Pancreas (tissue), 10 donors: ENCODE measurements around the gene ARFGAP1. TPM values are rescaled to one million over a fixed set of nuclear protein-coding genes. Genes with fewer than 3 reads are reported as not detected.

ENCODE experiments used
- ATAC-seq, 4 donors: fragments of 200-7000 bp; cut with Tn5 transposase; one replicate each; pipeline versions ENCODE4 v1.8.0 to v1.9.1; 2020; ENCODE audit warnings: mild to moderate bottlenecking in 4 of 4, moderate library complexity in 4 of 4
- DNase-seq, 6 donors: peaks; one replicate each; pipeline ENCODE4 v3.0.0-alpha.2; 2020
- FAIRE-seq: peaks from 2 replicates; lab custom pipeline; 2012; peaks lifted over from hg19 to GRCh38; lab: Jason Lieb, UNC
- H3K27ac ChIP-seq, 4 donors: fragments of 200-600 bp; sonication (generic); 1 replicate in 3 of 4; 2 replicates in 1 of 4; pipeline versions ENCODE4 v1.5.0 to v1.8.0; 2020
- H3K27me3 ChIP-seq, 4 donors: fragments of 200-600 bp; one replicate each; pipeline ENCODE4 v1.8.0; 2021
- H3K36me3 ChIP-seq, 3 donors: fragments of 200-600 bp; sonication (generic) in 1 of 3; one replicate each; pipeline versions ENCODE4 v1.5.0 to v1.8.0; 2020 to 2021
- H3K4me1 ChIP-seq, 3 donors: fragments of 200-600 bp; one replicate each; pipeline ENCODE4 v1.8.0; 2021
- H3K4me3 ChIP-seq, 4 donors: fragments of 200-600 bp; sonication (generic) in 2 of 4; one replicate each; pipeline versions ENCODE4 v1.5.0 to v1.8.0; 2020 to 2021
- H3K9me3 ChIP-seq, 4 donors: fragments of 200-600 bp; one replicate each; pipeline ENCODE4 v1.8.0; 2021
- CTCF ChIP-seq, 4 donors: fragments of 200-600 bp; sonication (generic) in 3 of 4; IDR thresholded peaks; one replicate each; pipeline versions ENCODE4 v1.5.0 to v1.8.0; 2021; ENCODE audit warnings: antibody characterized with exemption in 4 of 4
- WGBS, 2 donors: extraction: QIAGEN DNeasy Blood & Tissue Kit; methylation state at CpG; one replicate each; pipeline ENCODE4 v1.1.7; 2013; 5-methylcytosine and 5-hydroxymethylcytosine counted together
- intact Hi-C, 3 donors: fragments of 100-400 bp; cut with DNase I; formaldehyde crosslinking; loops; one replicate each; pipeline versions ENCODE4 v1.11.1 to v1.14.2; 2022
- polyA plus RNA-seq, 2 donors: library from polyadenylated mRNA; stranded (reverse); fragments of 200-250 nt; gene quantifications; one replicate each; pipeline ENCODE4 v1.2.3, GENCODE V29; 2013
- total RNA-seq, 6 donors: library from RNA; stranded (reverse); fragmentation: NEBNext Ultra II Directional in 4 of 6; extraction: Animal tissue kit (Norgen Biotek cat#: 25700) in 4 of 6; gene quantifications; one replicate each; pipeline versions ENCODE4 v1.2.1 to v1.2.4, GENCODE V29; 2021 to 2023
- donor health status: healthy with polysubstance abuse.
- donor health status: DM: no; HTN: no; CAD: no; lungs with moderate emphysema.
- donor health status: DM: no; HTN: no; CAD: no.
- donor health status: control.
- donor health status: control.
- donor health status: Bipolar disorder and iron deficiency.
- donor health status: DM: yes; HTN: yes; CAD: no.
- donor health status: DM: no; HTN: no; CAD: no.
- donor health status: DM: no; HTN: no; CAD: no.
- donor health status: DM: yes; HTN: yes; CAD: no.

ARFGAP1 gene
- total and polyA plus RNA-seq, 8 donors, result 34.0 to 251 (median 53.3) TPM

- Histone ChIP-seq H3K36me3 (peaks cover 0 to 40% (median 3%) of the 10 kb centered on the region in 3 donors), H3K27ac (no peak overlapping the region), H3K4me1 (no peaks in the 10 kb centered on the region), H3K27me3 (no peaks in the 10 kb centered on the region), H3K4me3 (no peak overlapping the region), H3K9me3 (no peaks in the 10 kb centered on the region)
- intact Hi-C loops, result no loop called here
- 93 to 94% methylated on average over 44 of the region's 44 CpGs for WGBS, 2 donors
- DNase-seq, result peak in 2 of 6 donors; percentile 19 to 66
- TF ChIP-seq CTCF (IDR thresholded peaks at IDR 0.05), result no peak
- no peak for FAIRE-seq
- ATAC-seq, result no peak
These were observed 13.3 kb downstream of the ARFGAP1 start for GRCh38 chr20:63285636-63286615.

- no peak for ATAC-seq
- DNase-seq, result peak in 2 of 6 donors; percentile 18 to 57
- WGBS, 2 donors, result 90% methylated on average over 23 of the region's 23 CpGs
- TF ChIP-seq CTCF (IDR thresholded peaks at IDR 0.05), result no peak
- FAIRE-seq, result no peak
- H3K36me3 ChIP-seq, result peaks cover 0 to 40% (median 3%) of the 10 kb centered on the region in 3 donors
- H3K4me3 ChIP-seq, result no peak overlapping the region
- H3K4me1 ChIP-seq, result no peaks in the 10 kb centered on the region
- H3K27me3 ChIP-seq, result no peaks in the 10 kb centered on the region
- no peaks in the 10 kb centered on the region for H3K9me3 ChIP-seq
- intact Hi-C loops, result no loop called here
- H3K27ac ChIP-seq, result no peak overlapping the region
These were observed 14.4 kb downstream of the ARFGAP1 start for GRCh38 chr20:63286781-63287696.

GRCh38 chr20:63287697-63288580 is 15.3 kb downstream of the ARFGAP1 start:
- H3K27me3 ChIP-seq, result no peaks in the 10 kb centered on the region
- peak in 2 of 6 donors; percentile 31 to 74 for DNase-seq
- H3K36me3 ChIP-seq, result peaks cover 0 to 34% (median 3%) of the 10 kb centered on the region in 3 donors

More at GRCh38 chr20:63287697-63288580, 15.3 kb downstream of the ARFGAP1 start:
- WGBS, 2 donors, result 92% methylated on average over 55 of the region's 55 CpGs
- no peak overlapping the region for H3K4me3 ChIP-seq
- H3K9me3 ChIP-seq, result no peaks in the 10 kb centered on the region
- no peak overlapping the region for H3K27ac ChIP-seq
- ATAC-seq (no peak), FAIRE-seq (no peak)
- H3K4me1 ChIP-seq, result no peaks in the 10 kb centered on the region
- TF ChIP-seq CTCF (IDR thresholded peaks at IDR 0.05), result no peak
- intact Hi-C loops, result no loop called here
